Stimulated activated CD8-positive, alpha-beta memory T cell treated with anti-CD3 and anti-CD28 coated beads, Interleukin-4, amount 100 ng/mL, for 1 hour (primary cell): ENCODE data around the gene RPS27L.

Experiments
- DNase-seq, 2 donors: peaks; one replicate each; pipeline ENCODE4 v3.0.0-alpha.2; 2020; ENCODE audit warnings: low read depth in 2 of 2, low spot score in 1 of 2

Gene RPS27L

GRCh38 chr15:63157118-63157843 lies at the start of gene RPS27L:
RPS27L (minus strand) TSS chr15:63157477; CDS start chr15:63157405, 72 bp downstream.
- peak; percentile 67 to 76 for DNase-seq

- no peak for DNase-seq
These were observed 48.8 kb upstream of the RPS27L start for GRCh38 chr15:63206079-63206478.

DNA sequence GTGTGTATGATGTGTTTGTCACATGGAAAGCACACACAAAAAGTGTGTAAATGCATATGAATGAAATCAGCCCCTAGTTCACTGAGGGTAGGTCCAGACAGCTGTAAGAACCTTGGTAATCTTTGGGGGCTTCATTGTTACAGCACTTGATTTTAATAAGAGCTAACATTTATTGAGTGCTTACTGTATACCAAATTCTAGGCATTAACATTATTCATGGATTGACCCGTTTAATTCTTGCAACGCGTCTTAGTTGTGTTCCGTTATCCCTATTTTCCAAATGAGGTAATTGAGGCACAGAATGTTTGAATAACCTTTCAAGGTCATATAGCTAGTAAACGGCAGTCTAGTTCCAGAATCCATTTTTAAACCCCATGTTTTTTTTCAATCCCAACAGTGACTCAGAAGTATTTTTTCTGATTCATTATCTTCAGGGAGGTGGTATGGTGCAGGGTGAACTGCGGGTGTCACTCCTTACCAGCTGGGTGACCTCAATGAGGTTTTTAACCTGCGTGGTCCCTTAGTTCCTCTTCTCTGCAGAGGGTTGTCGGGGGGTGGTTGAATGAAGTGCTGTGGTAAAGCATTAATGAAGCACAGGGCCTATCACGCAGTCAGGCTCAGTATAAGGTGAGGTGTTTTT lies 46.3 kb upstream of the RPS27L start:
- no peak for DNase-seq

GRCh38 chr15:63202861-63203260 lies 45.6 kb upstream of the RPS27L start:
- no peak for DNase-seq

GRCh38 chr15:63200464-63201249 lies 43.4 kb upstream of the RPS27L start:
- DNase-seq = no peak

GRCh38 chr15:63198371-63199250 lies 41.3 kb upstream of the RPS27L start:
- no peak for DNase-seq

DNA sequence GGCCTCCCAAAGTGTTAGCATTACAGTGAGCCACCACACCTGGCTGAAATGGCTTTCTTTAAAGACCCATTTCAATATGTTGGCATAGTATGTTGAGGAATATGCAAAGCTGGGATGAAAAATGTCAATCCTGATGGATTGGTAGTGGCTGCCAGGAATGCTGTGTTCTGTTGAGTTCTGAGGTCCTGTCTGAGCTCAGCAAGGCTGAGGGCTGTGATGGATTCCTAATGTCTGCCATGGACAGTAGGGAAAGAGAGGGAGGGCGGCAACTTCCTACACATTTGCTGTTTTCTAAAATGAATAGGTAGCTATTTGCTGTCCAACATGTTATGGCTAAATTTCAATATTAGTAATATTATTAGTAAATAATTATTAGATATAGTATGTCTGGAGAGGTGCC lies 40.3 kb upstream of the RPS27L start:
- no peak for DNase-seq

DNA sequence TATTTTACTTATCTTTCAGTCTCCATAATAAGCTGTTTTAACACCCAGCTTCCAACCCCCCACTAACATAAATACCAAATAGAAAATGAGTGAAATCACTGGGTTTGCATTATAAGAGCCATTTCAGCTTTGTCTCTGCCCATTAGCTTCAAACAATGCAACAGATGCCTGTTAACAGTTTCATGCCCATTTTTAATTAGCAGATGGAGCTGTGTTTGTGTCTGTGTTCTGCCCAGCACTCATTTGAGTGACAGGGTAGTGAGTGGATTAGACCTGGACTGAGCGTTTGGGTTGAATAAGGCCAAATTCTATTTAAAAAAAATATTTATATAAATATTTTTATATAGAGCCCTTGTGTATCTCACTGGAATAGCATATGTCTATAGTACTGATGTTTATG lies 39.6 kb upstream of the RPS27L start:
- no peak for DNase-seq

DNA sequence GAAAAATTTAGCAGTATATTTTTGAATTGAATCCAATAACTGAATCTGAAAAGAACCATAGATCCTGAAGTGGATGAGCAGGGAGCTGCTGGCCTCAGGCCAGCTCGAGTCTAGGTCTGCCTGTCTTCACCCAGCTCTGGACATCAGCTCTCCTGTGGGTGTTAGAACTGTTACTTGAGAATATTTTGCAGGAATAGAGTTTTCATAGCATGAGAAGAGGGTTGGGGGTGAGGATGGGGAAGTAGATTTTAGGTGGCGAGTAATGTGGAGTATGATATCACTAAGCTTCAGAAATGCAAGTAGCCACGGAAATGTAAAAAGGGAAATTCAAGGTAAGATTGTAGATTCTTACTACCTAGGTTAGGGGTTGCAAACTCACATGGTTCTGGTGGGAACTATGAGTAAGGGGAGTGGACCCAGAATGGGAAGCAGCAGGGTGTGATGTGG lies 38.3 kb upstream of the RPS27L start:
- no peak for DNase-seq

DNA sequence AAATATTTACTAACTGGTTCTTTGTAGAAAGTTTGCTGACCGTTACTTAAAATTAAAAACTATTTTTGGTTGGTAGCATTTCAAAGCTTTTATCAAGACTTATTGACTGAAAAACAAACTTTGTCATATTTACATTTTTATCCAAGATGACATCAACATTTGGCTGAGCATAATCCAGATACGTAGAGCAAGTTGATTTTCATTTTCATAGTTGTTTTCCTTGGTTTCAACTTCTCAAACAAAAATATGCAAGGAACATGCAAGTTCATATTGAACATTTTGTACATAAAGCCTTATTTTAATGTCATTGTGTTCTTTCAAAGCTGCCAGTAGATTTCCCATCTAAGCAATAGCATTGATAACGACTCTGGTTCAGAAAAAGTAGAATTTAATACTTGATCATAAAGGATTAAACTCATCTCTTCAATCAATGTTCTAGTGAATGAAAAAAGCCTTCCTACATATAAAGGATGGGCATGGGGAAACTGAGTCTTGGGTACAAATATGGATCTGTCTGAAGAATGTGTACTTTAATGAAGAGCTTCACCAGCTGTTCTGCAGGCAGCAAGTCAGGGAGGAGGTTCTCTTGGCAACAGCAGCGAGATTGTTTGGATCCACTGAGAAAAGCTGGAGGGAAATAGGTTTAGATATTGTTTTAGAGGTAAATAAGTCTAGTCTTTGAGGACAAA lies 37.7 kb upstream of the RPS27L start:
- no peak for DNase-seq

DNA sequence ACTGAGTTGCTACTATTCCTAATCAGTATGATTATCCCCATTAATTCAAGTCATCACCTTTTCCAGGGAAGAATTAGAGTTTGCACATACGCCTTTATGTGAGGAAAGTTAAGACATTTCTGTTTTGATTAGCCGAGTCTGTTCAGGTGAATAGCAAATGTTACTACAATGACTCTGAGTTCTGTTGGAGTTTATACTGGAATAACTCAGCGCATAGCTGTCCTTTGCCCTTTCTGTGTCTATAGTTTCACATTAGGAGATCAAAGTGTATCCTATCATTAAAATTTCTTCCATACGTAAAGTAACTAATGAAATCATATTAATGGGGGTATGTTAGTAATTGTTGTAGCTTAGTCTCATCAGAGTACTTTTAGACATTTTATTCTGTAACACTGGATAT lies 37.0 kb upstream of the RPS27L start:
- DNase-seq = no peak

GRCh38 chr15:63192619-63193206 lies 35.4 kb upstream of the RPS27L start:
- DNase-seq = no peak

- DNase-seq = no peak
These were observed 34.8 kb upstream of the RPS27L start for GRCh38 chr15:63191895-63192618.

GRCh38 chr15:63190769-63191649 lies 33.7 kb upstream of the RPS27L start:
- DNase-seq = no peak

DNA sequence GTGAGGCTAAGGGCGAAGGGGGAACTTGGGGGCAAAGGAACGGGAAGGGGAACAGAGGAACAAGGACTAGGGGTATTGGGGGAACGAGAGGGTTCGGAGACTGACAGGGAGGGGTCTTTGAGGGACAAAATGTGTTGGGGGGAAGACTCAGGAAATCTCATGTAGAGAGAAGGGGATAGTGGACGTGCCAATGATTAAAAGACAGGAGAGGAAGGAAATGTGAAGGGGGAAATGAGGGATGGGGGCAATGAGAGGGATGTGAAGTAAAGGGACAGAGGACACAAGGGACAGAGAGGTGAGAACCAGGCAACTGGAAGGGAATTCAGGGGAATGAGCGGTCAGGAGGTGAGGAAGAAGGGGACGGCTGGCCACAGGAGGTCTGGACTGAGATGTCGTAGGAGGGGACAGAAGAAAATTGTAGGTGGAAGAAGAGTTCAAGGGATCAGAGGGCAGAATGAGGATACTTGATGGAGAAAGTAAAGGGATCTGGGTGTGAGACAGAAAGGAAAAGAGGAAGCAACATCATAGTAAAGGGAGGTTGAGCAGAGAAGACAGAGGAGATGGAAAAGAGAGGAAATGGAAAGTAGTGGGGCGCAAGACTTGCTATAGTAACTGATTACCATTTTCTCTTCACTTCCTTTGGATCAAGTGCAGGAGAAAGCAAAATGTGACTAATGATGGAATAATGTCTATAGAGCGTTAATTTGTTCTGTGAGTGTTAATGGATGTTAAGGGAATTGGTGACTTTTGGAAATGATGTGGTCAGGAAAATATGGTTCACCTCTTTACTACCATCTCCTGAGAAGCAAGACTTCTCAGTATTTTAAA lies 32.9 kb upstream of the RPS27L start:
- DNase-seq = no peak

DNA sequence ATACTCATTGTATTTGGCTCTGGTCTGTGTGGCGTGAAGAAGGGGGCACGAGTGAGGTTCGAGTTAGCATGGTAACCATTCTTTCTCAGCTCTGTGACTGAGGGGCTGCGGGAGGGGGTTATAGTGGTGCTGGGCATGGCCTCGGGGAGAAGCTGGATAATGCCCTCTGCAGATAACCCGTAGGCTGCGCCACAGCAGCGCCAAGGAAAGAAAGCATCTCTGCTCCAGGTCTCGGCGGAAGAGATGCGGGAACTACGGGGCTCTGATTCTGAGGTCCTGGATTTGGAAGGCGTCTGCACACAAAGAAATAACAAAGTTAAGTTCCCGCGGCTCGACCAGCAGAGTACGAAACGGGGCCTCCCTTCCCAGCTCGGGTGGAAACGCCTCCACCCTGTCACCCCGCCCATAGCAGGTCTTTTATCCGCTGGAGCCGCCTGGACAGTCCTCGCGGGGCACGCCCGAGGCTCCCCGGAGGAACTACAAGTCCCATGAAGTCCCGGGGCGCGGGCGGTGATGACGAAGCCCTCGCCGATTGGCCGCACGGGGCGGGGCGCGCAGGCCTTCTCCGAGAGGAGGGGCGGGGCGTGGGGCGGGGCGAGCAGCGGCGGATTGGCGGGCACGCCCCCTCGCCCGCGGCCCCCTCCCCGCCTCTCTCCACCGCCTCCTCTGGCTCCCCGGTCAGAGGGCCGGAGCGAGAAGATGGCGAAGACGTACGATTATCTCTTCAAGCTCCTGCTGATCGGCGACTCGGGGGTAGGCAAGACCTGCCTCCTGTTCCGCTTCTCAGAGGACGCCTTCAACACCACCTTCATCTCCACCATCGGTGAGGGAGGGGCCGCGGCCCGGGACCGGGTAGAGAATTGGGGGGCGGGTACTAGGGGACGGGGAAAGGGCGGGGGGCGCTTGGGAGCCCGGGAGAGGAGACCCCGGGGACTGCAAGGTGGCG lies 31.9 kb upstream of the RPS27L start, which contains the start of gene RAB8B:
TSS of gene RAB8B (plus strand) at position 681 of the 946 bp plus-strand sequence. CDS start at position 700, 19 bp downstream.
- peak; percentile 97 to 99 for DNase-seq
